K562 (cell line): ENCODE data around the gene EIF3I. TPM values are rescaled to one million over a fixed set of nuclear protein-coding genes. Genes with fewer than 3 reads are reported as not detected.

Experiments used
- ASH1L ChIP-seq: fragments of 450-650 bp; IDR thresholded peaks from 2 replicates; pipeline ENCODE4 v1.6.1; 2018; ENCODE audit warnings: borderline replicate concordance, mild to moderate bottlenecking, low read depth; ENCODE audit not compliant: partially characterized antibody
- ATF7 ChIP-seq: fragments of 450-650 bp; IDR thresholded peaks from 2 replicates; pipeline ENCODE4 v1.7.1; 2014; ENCODE audit warnings: mild to moderate bottlenecking, moderate library complexity
- CHD1 ChIP-seq: fragments of 200-600 bp; sonication (generic); IDR thresholded peaks from one replicate; pipeline ENCODE4 v1.6.1; 2012; ENCODE audit warnings: mild to moderate bottlenecking, moderate library complexity, low read length, inconsistent platforms
- ELF4 ChIP-seq: fragments of 450-650 bp; formaldehyde crosslinking; IDR thresholded peaks from 2 replicates; pipeline ENCODE4 v1.4.0; 2022; ENCODE audit warnings: missing genetic modification characterization
- KAT7 ChIP-seq: sonication (generic); formaldehyde crosslinking; IDR thresholded peaks from 2 replicates; pipeline ENCODE4 v1.8.0; 2022; ENCODE audit warnings: missing genetic modification reagents, mild to moderate bottlenecking, borderline replicate concordance
- KDM4B ChIP-seq, 2 experiments: fragments of 450-650 bp in 1 of 2; sonication (generic) in 1 of 2; IDR thresholded peaks; 2 replicates each; pipeline ENCODE4 v1.6.1; 2016 to 2017; ENCODE audit warnings: borderline replicate concordance in 2 of 2, antibody characterized with exemption in 1 of 2, low read depth in 1 of 2, mild to moderate bottlenecking in 1 of 2
- MCM3 ChIP-seq: fragments of 450-650 bp; IDR thresholded peaks from 2 replicates; pipeline ENCODE4 v1.6.1; 2016
- MITF ChIP-seq: IDR thresholded peaks from 2 replicates; pipeline ENCODE4 v1.6.1; 2014; ENCODE audit warnings: antibody characterized with exemption
- MLX ChIP-seq, 2 experiments: fragments of 450-650 bp in 1 of 2; sonication (generic) in 1 of 2; formaldehyde crosslinking; conservative IDR thresholded peaks; 2 replicates each; pipeline versions ENCODE4 v1.4.0 to v1.8.1; 2020 to 2022; ENCODE audit warnings: mild to moderate bottlenecking in 1 of 2, missing genetic modification reagents in 1 of 2
- PHF21A ChIP-seq: fragments of 450-650 bp; IDR thresholded peaks from 2 replicates; pipeline ENCODE4 v1.6.1; 2017; ENCODE audit warnings: low read depth, borderline replicate concordance
- SIX5 ChIP-seq, 2 experiments: IDR thresholded peaks; 2 replicates each; pipeline ENCODE4 v1.6.1; 2011; ENCODE audit warnings: low read length in 2 of 2, borderline replicate concordance in 1 of 2, low read depth in 1 of 2, mild to moderate bottlenecking in 1 of 2, moderate library complexity in 1 of 2; ENCODE audit not compliant: insufficient read depth in 1 of 2
- SMARCE1 ChIP-seq: fragments of 450-650 bp; IDR thresholded peaks from 2 replicates; pipeline ENCODE4 v1.7.1; 2016; ENCODE audit warnings: mild to moderate bottlenecking
- ZNF121 ChIP-seq: sonication (generic); formaldehyde crosslinking; conservative IDR thresholded peaks from 2 replicates; pipeline ENCODE4 v1.8.0; 2022; ENCODE audit warnings: missing genetic modification reagents
- ZNF124 ChIP-seq: sonication (generic); formaldehyde crosslinking; IDR thresholded peaks from 2 replicates; pipeline ENCODE4 v1.8.1; 2022; ENCODE audit warnings: missing genetic modification reagents
- ZNF165 ChIP-seq: fragments of 250-450 bp; sonication (Bioruptor Pico); IDR thresholded peaks from 2 replicates; pipeline ENCODE4 v1.4.0; 2020; ENCODE audit warnings: borderline replicate concordance
- ZNF445 ChIP-seq: fragments of 250-450 bp; sonication (Bioruptor Pico); IDR thresholded peaks from 2 replicates; pipeline ENCODE4 v1.4.0; 2020; ENCODE audit warnings: low read depth, mild to moderate bottlenecking, moderate library complexity
- ZNF695 ChIP-seq: fragments of 450-650 bp; formaldehyde crosslinking; IDR thresholded peaks from 2 replicates; pipeline ENCODE4 v1.4.0; 2020; ENCODE audit warnings: mild to moderate bottlenecking, moderate library complexity
- polyA plus RNA-seq, 8 experiments: library from polyadenylated mRNA; depleted of rRNA in 4 of 8; stranded (reverse) in 5 of 8; unstranded in 3 of 8; fragments of >200 nt; fragmentation: Nextera tagmentation in 2 of 8; fragmentation: Illumina TruSeq in 1 of 8; extraction: Ambion mirVana in 2 of 8; extraction: Trizol in 1 of 8; gene quantifications; 2 replicates each; pipeline versions ENCODE4 v1.2.1 to v1.2.3, GENCODE V29; 2011 to 2014; ENCODE audit warnings: inconsistent platforms in 1 of 8, missing spikeins in 1 of 8
- total RNA-seq, 7 experiments: library from RNA; depleted of rRNA in 6 of 7; stranded (reverse); fragments of >200 nt in 6 of 7; fragmentation: Illumina TruSeq in 2 of 7; extraction: Trizol in 2 of 7; gene quantifications; 2 replicates each; pipeline versions ENCODE4 v1.2.1 to v1.2.3, GENCODE V29; 2011 to 2021; ENCODE audit warnings: low replicate concordance in 1 of 7
- TF ChIP-seq, protein P1 (sequence below): fragments of 250-450 bp; sonication (Bioruptor Pico); IDR thresholded peaks from 2 replicates; pipeline ENCODE4 v1.8.0; 2022; ENCODE audit warnings: inconsistent platforms, mild to moderate bottlenecking, moderate library complexity, borderline replicate concordance
- TF ChIP-seq, protein P2 (sequence below), 3 experiments: fragments of 200-800 bp in 1 of 3; fragments of 250-450 bp in 1 of 3; fragments of 450-650 bp in 1 of 3; sonication (Bioruptor Pico) in 1 of 3; sonication (Bioruptor generic) in 1 of 3; formaldehyde crosslinking in 1 of 3; IDR thresholded peaks; 2 replicates each; pipeline versions ENCODE4 v1.6.1 to v1.8.0; 2016 to 2022; ENCODE audit warnings: mild to moderate bottlenecking in 2 of 3, missing genetic modification characterization in 2 of 3, missing compliant biosample characterization in 1 of 3, moderate library complexity in 1 of 3

Gene EIF3I
- total and polyA plus RNA-seq, 9 of the 15 experiments (the other 6 are each of a cell fraction or from before 2014, with no cell fraction given) = 414 to 1,526 (median 635) TPM

DNA sequence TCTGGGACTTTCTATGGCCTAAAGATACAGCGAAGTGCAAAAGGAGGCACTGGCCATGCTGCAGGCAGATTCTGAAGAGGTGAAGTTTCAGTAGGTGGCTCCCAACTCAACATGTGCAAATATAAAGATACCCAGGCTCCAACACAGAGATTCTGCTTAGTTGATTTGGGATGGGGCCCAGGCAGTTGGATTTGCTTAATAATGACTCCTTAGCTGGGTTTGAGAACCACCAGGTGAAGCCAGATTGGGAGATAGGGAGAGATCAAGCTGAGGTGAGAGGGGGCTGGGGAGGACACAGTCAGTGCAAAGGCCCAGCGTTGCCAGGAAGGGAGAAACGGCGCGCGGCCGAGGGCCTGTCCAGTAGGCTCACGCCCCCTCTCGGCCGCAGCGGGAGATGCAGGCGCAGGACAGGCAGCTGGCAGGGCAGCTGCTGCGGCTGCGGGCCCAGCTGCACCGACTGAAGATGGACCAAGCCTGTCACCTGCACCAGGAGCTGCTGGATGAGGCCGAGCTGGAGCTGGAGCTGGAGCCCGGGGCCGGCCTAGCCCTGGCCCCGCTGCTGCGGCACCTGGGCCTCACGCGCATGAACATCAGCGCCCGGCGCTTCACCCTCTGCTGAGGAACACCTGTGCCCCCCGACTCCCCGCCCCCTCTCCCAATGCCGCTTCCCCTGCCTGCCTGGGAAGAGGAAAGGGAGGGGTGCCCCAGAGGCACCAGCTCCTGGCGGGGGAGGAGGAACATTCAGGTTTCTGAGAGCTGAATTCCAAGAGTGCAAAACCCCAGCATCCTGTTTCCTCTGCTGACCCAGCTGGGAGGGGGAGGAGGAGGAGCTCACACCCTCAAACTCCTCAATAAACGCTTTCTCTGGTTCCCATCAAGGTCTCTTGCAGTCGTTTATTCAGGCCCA is 26.0 kb downstream of the EIF3I start (continued):
- TF ChIP-seq SIX5 (IDR thresholded peaks at IDR 0.05; ENCODE audit: borderline replicate concordance in 1 of 2, insufficient read depth in 1 of 2, low read depth in 1 of 2, low read length in 2 of 2) = no peak
- TF ChIP-seq, protein P1, sequence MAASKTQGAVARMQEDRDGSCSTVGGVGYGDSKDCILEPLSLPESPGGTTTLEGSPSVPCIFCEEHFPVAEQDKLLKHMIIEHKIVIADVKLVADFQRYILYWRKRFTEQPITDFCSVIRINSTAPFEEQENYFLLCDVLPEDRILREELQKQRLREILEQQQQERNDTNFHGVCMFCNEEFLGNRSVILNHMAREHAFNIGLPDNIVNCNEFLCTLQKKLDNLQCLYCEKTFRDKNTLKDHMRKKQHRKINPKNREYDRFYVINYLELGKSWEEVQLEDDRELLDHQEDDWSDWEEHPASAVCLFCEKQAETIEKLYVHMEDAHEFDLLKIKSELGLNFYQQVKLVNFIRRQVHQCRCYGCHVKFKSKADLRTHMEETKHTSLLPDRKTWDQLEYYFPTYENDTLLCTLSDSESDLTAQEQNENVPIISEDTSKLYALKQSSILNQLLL (CRISPR knock-in tag) = no peak
- TF ChIP-seq ATF7 = peak; percentile 59; the same call in 1 of the 2 replicates
- no peak for TF ChIP-seq ZNF165 (CRISPR knock-in tag)
- no peak for TF ChIP-seq ASH1L
- no peak for TF ChIP-seq KAT7
- no peak for TF ChIP-seq MLX (CRISPR knock-in tag; conservative IDR thresholded peaks at IDR 0.05)
- no peak for TF ChIP-seq MCM3
- TF ChIP-seq KDM4B (IDR thresholded peaks at IDR 0.05; ENCODE audit: borderline replicate concordance in 2 of 2, low read depth in 1 of 2) = peak in 1 of 2 experiments; percentile 36; a peak in 1 of 4 replicates
- no peak; the same call in 1 of the 2 replicates for TF ChIP-seq PHF21A
- no peak for TF ChIP-seq ZNF121
- TF ChIP-seq SMARCE1 = 0 out of 2 replicates have a peak, but pooled peaks have one; percentile 33
- TF ChIP-seq, protein P2, sequence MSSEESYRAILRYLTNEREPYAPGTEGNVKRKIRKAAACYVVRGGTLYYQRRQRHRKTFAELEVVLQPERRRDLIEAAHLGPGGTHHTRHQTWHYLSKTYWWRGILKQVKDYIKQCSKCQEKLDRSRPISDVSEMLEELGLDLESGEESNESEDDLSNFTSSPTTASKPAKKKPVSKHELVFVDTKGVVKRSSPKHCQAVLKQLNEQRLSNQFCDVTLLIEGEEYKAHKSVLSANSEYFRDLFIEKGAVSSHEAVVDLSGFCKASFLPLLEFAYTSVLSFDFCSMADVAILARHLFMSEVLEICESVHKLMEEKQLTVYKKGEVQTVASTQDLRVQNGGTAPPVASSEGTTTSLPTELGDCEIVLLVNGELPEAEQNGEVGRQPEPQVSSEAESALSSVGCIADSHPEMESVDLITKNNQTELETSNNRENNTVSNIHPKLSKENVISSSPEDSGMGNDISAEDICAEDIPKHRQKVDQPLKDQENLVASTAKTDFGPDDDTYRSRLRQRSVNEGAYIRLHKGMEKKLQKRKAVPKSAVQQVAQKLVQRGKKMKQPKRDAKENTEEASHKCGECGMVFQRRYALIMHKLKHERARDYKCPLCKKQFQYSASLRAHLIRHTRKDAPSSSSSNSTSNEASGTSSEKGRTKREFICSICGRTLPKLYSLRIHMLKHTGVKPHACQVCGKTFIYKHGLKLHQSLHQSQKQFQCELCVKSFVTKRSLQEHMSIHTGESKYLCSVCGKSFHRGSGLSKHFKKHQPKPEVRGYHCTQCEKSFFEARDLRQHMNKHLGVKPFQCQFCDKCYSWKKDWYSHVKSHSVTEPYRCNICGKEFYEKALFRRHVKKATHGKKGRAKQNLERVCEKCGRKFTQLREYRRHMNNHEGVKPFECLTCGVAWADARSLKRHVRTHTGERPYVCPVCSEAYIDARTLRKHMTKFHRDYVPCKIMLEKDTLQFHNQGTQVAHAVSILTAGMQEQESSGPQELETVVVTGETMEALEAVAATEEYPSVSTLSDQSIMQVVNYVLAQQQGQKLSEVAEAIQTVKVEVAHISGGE (CRISPR knock-in tag; IDR thresholded peaks at IDR 0.05) = peak in 1 of 3 experiments; percentile 15; a peak in 1 of 6 replicates
- no peak for TF ChIP-seq CHD1
- TF ChIP-seq ZNF124 (CRISPR knock-in tag) = no peak
- no peak for TF ChIP-seq ZNF695
- TF ChIP-seq ZNF445 = no peak
- TF ChIP-seq MITF = no peak
- TF ChIP-seq ELF4 (CRISPR knock-in tag) = no peak
